ENCODE measurements around the gene FAM149B1. TPM values are rescaled to one million over a fixed set of nuclear protein-coding genes. Genes with fewer than 3 reads are reported as not detected.
A peak's percentile ranks its signal among the peaks of the same experiment; 100 is the strongest.

The FAM149B1 gene
- total RNA-seq, 1 experiment from 2014 or later, result 14.1 TPM

- no TSS peak for BruUV-seq (replicated peaks)
- H3K4me3 Mint-ChIP-seq (ENCODE audit: unreplicated experiment), result no peak overlapping the region
- peaks cover 12% of the 10 kb centered on the region for H3K4me1 Mint-ChIP-seq (ENCODE audit: low read depth, unreplicated experiment)
- Histone ChIP-seq H3K4me1 (peaks cover 13% of the 10 kb centered on the region), H3K9me3 (no peaks in the 10 kb centered on the region), H3K27me3 (replicated peaks; ENCODE audit: control insufficient read depth, insufficient read depth, low read length) (no peaks in the 10 kb centered on the region), H3K4me3 (ENCODE audit: low read depth, low read length) (no peak overlapping the region), H3K36me3 (ENCODE audit: control insufficient read depth, insufficient read depth, low read length) (peaks cover 12% of the 10 kb centered on the region)
- no peaks in the 10 kb centered on the region for H3K9me3 Mint-ChIP-seq (ENCODE audit: unreplicated experiment)
- POLR2A ChIA-PET, result no interaction called here
- intact Hi-C loops (cut with micrococcal nuclease; ENCODE audit: unreplicated experiment), result no loop called here
- H3K27ac Mint-ChIP-seq (ENCODE audit: unreplicated experiment), result no peak overlapping the region
- CTCF ChIA-PET, result no interaction called here
- no peak for DNase-seq
- H3K36me3 Mint-ChIP-seq (ENCODE audit: insufficient read depth, unreplicated experiment), result peaks cover 67% of the 10 kb centered on the region
- H3K27me3 Mint-ChIP-seq (ENCODE audit: insufficient read depth, unreplicated experiment), result no peaks in the 10 kb centered on the region
- TF ChIP-seq CTCF (IDR thresholded peaks at IDR 0.05; ENCODE audit: insufficient read depth in 1 of 2, low read depth in 1 of 2, low read length in 1 of 2, severe bottlenecking in 1 of 2, unreplicated experiment in 1 of 2), result no peak
Measured at GRCh38 chr10:73126343-73126742, 41.6 kb upstream of the FAM149B1 start.

GRCh38 chr10:73131301-73131700, 36.6 kb upstream of the FAM149B1 start:
- no peaks in the 10 kb centered on the region for H3K27me3 ChIP-seq (replicated peaks; ENCODE audit: control insufficient read depth, insufficient read depth, low read length)
- H3K4me1 ChIP-seq, result peaks cover 32% of the 10 kb centered on the region
- no peaks in the 10 kb centered on the region for H3K9me3 ChIP-seq
- BruUV-seq (replicated peaks), result no TSS peak
- H3K4me1 Mint-ChIP-seq (ENCODE audit: low read depth, unreplicated experiment), result peaks cover 20% of the 10 kb centered on the region
- ChIA-PET POLR2A (interaction anchor here (0.7 kb wide), 1 partner anchor 34 kb away, joined by 3 read pairs; the partner anchor contains the start of gene P4HA1), CTCF (no interaction called here)
- H3K36me3 ChIP-seq (ENCODE audit: control insufficient read depth, insufficient read depth, low read length), result peaks cover 9% of the 10 kb centered on the region
- H3K36me3 Mint-ChIP-seq (ENCODE audit: insufficient read depth, unreplicated experiment), result peaks cover 90% of the 10 kb centered on the region
- no peak overlapping the region for H3K27ac Mint-ChIP-seq (ENCODE audit: unreplicated experiment)
- H3K27me3 Mint-ChIP-seq (ENCODE audit: insufficient read depth, unreplicated experiment), result no peaks in the 10 kb centered on the region
- intact Hi-C loops (cut with micrococcal nuclease; ENCODE audit: unreplicated experiment), result loop anchor here (5.0 kb wide), 1 partner anchor 36 kb away; the partner anchor contains the start of genes ECD and FAM149B1
- no peak for TF ChIP-seq CTCF (IDR thresholded peaks at IDR 0.05; ENCODE audit: insufficient read depth in 1 of 2, low read depth in 1 of 2, low read length in 1 of 2, severe bottlenecking in 1 of 2, unreplicated experiment in 1 of 2)
- no peak overlapping the region for H3K4me3 Mint-ChIP-seq (ENCODE audit: unreplicated experiment)
- H3K9me3 Mint-ChIP-seq (ENCODE audit: unreplicated experiment), result no peaks in the 10 kb centered on the region
- no peak for DNase-seq
- H3K4me3 ChIP-seq (ENCODE audit: low read depth, low read length), result no peak overlapping the region

- Histone ChIP-seq H3K9me3 (no peaks in the 10 kb centered on the region), H3K4me3 (ENCODE audit: low read depth, low read length) (no peak overlapping the region), H3K4me1 (peaks cover 36% of the 10 kb centered on the region), H3K27me3 (replicated peaks; ENCODE audit: control insufficient read depth, insufficient read depth, low read length) (no peaks in the 10 kb centered on the region), H3K36me3 (ENCODE audit: control insufficient read depth, insufficient read depth, low read length) (peaks cover 9% of the 10 kb centered on the region)
- no peak for TF ChIP-seq CTCF (IDR thresholded peaks at IDR 0.05; ENCODE audit: insufficient read depth in 1 of 2, low read depth in 1 of 2, low read length in 1 of 2, severe bottlenecking in 1 of 2, unreplicated experiment in 1 of 2)
- Mint-ChIP-seq H3K27ac (ENCODE audit: unreplicated experiment) (peak overlapping the region; percentile 7), H3K4me3 (ENCODE audit: unreplicated experiment) (peak overlapping the region; percentile 49), H3K36me3 (ENCODE audit: insufficient read depth, unreplicated experiment) (peaks cover 92% of the 10 kb centered on the region), H3K9me3 (ENCODE audit: unreplicated experiment) (no peaks in the 10 kb centered on the region), H3K27me3 (ENCODE audit: insufficient read depth, unreplicated experiment) (no peaks in the 10 kb centered on the region), H3K4me1 (ENCODE audit: low read depth, unreplicated experiment) (peaks cover 28% of the 10 kb centered on the region)
- peak; percentile 44 to 46 for DNase-seq
- ChIA-PET POLR2A (interaction anchor here (1.4 kb wide), 1 partner anchor 35 kb away, joined by 8 read pairs; the partner anchor contains the start of gene P4HA1), CTCF (interaction anchor here (0.5 to 0.9 kb wide), 3 partner anchors 14 to 36 kb away, joined by 3 to 4 read pairs (median 3); partner anchors contain the start of gene P4HA1)
- intact Hi-C loops (cut with micrococcal nuclease; ENCODE audit: unreplicated experiment), result loop anchor here (1.0 to 5.0 kb wide), 3 partner anchors 13 to 36 kb away; partner anchors contain the start of genes ECD, FAM149B1 and P4HA1
- no TSS peak for BruUV-seq (replicated peaks)
Measured at GRCh38 chr10:73131913-73132686, 35.8 kb upstream of the FAM149B1 start.
